Measurements from ENCODE around the gene TIGD4. TPM values are rescaled to one million over a fixed set of nuclear protein-coding genes. Genes with fewer than 3 reads are reported as not detected.
A peak's percentile ranks its signal among the peaks of the same experiment; 100 is the strongest.

The TIGD4 gene
- total and polyA plus RNA-seq, 7 donors: 0.25 to 0.83 (median 0.36) TPM; not detected in 2

DNA sequence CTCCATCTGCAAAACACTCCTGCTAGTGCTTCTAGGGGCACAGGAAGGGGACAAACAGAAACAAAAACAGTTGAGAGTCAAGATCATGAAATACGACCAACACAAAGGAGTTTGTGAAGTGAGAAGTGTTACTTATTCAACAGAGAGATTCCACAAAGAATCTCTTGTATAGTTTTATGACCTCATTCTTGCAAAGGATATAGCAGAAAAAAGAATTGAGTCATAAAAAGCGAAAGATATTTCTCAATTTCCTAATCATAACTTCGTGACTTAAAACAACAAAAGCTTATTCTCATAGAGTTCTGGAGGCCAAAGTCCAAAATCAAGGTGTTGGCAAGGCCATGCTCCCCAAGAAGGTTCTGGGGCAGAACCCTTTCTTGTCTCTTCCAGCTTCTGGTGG is 40.7 kb downstream of the TIGD4 start:
- TF ChIP-seq POLR2A (IDR thresholded peaks at IDR 0.05) (no peak), EP300 (IDR thresholded peaks at IDR 0.05) (no peak), POLR2AphosphoS5 (IDR thresholded peaks at IDR 0.05) (no peak)
- TF ChIP-seq, protein P1, sequence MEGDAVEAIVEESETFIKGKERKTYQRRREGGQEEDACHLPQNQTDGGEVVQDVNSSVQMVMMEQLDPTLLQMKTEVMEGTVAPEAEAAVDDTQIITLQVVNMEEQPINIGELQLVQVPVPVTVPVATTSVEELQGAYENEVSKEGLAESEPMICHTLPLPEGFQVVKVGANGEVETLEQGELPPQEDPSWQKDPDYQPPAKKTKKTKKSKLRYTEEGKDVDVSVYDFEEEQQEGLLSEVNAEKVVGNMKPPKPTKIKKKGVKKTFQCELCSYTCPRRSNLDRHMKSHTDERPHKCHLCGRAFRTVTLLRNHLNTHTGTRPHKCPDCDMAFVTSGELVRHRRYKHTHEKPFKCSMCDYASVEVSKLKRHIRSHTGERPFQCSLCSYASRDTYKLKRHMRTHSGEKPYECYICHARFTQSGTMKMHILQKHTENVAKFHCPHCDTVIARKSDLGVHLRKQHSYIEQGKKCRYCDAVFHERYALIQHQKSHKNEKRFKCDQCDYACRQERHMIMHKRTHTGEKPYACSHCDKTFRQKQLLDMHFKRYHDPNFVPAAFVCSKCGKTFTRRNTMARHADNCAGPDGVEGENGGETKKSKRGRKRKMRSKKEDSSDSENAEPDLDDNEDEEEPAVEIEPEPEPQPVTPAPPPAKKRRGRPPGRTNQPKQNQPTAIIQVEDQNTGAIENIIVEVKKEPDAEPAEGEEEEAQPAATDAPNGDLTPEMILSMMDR (IDR thresholded peaks at IDR 0.05): no peak
- DNase-seq: no peak
- intact Hi-C loops (cut with DNase I): no loop called here
- Histone ChIP-seq H3K27me3 (no peaks in the 10 kb centered on the region), H3K27ac (no peak overlapping the region), H3K36me3 (no peaks in the 10 kb centered on the region), H3K4me1 (no peaks in the 10 kb centered on the region), H3K9me3 (no peaks in the 10 kb centered on the region), H3K4me3 (no peak overlapping the region)
- 12 to 39% methylated on average over 3 of the region's 3 CpGs for WGBS, 2 donors

DNA sequence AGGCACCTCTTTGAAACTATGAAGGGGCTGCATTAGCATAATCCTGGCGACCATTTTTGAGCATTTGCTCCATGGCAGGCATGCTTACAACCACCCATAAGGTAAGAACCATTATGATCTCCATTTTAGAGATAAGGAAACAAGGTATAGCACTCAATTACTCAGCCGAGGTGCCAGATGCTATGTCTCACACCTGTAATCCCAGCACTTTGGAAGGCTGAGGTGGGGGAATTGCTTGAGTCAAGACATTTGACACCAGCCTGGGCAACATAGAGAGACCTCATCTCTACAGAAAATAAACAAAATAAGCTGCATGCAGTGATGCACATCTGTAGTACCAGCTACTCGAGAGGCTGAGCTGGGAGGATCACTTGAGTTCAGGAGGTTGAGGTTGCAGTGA is 43.6 kb downstream of the TIGD4 start:
- TF ChIP-seq, protein P1 (IDR thresholded peaks at IDR 0.05): no peak
- TF ChIP-seq EP300 (IDR thresholded peaks at IDR 0.05) (no peak), POLR2AphosphoS5 (IDR thresholded peaks at IDR 0.05) (no peak), POLR2A (IDR thresholded peaks at IDR 0.05) (no peak)
- no peak for DNase-seq
- no peaks in the 10 kb centered on the region for H3K27me3 ChIP-seq

DNA sequence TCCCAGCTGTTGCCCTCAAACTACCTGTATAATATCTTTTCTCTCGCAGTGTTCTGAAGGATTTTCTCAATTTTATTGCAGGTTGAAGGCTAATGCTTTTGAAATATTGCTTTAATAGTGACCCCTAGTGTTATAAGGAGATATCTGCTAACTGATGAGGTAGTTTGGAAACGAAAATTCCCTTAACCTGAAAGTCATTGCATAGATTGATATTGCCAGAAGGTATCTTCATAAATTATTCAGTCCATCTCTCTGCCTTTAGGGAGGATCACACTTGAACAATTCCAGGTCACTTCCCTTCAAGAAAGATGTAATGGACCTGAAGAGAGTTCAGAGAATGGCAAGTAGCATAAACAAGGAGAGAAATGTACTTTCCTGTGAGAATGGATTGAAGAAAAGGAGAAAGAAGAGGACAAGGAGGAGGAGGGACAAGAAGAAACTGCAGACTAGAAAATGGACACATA is 44.1 kb downstream of the TIGD4 start:
- no peaks in the 10 kb centered on the region for H3K9me3 ChIP-seq
- H3K27me3 ChIP-seq: no peaks in the 10 kb centered on the region
- TF ChIP-seq EP300 (IDR thresholded peaks at IDR 0.05) (no peak), POLR2A (IDR thresholded peaks at IDR 0.05) (no peak)
- TF ChIP-seq, protein P1 (IDR thresholded peaks at IDR 0.05): peak in 3 of 4 experiments; percentile 28 to 47 (median 44)
- H3K4me1 ChIP-seq: no peaks in the 10 kb centered on the region
- DNase-seq: no peak
- H3K4me3 ChIP-seq: no peak overlapping the region
- no peak overlapping the region for H3K27ac ChIP-seq
- H3K36me3 ChIP-seq: no peaks in the 10 kb centered on the region
- 3 to 12% methylated on average over 2 of the region's 2 CpGs for WGBS, 2 donors
- intact Hi-C loops (cut with DNase I): loop anchor here (2.0 kb wide), 1 partner anchor 237 kb away; no protein-coding TSS in a partner anchor

More for the DNA sequence above, 43.6 kb downstream of the TIGD4 start:
- no peaks in the 10 kb centered on the region for H3K9me3 ChIP-seq
- no peak overlapping the region for H3K4me3 ChIP-seq
- no peak overlapping the region for H3K27ac ChIP-seq
- 64 to 77% methylated on average over 3 of the region's 3 CpGs for WGBS, 2 donors
- intact Hi-C loops (cut with DNase I): loop anchor here (2.0 kb wide), 1 partner anchor 237 kb away; no protein-coding TSS in a partner anchor
- H3K4me1 ChIP-seq: no peaks in the 10 kb centered on the region
- no peaks in the 10 kb centered on the region for H3K36me3 ChIP-seq

DNA sequence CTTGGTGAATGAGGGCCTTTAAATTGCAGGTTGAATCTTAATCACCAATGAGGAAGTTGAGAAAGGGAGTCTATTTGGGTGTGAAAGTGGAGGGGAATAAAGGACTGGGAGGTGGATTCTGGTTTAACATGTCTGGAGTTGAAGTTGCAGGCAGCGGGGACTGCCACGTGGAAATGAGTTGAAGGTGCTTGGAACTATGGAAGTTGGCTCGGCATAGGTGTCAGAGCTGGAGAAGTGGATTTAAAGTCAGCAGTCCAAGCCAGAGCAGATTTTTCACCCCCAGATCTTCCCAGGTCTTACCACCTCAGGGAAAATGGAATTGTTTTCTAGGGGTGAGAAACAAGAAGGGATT is 44.9 kb downstream of the TIGD4 start:
- TF ChIP-seq EP300 (IDR thresholded peaks at IDR 0.05) (no peak), POLR2AphosphoS5 (IDR thresholded peaks at IDR 0.05) (no peak), POLR2A (IDR thresholded peaks at IDR 0.05) (no peak)
- TF ChIP-seq, protein P1 (IDR thresholded peaks at IDR 0.05): no peak
- DNase-seq: no peak
- Histone ChIP-seq H3K4me1 (no peaks in the 10 kb centered on the region), H3K27ac (no peak overlapping the region), H3K9me3 (no peaks in the 10 kb centered on the region), H3K4me3 (no peak overlapping the region), H3K27me3 (no peaks in the 10 kb centered on the region), H3K36me3 (no peaks in the 10 kb centered on the region)
- intact Hi-C loops (cut with DNase I): loop anchor here (2.0 kb wide), 1 partner anchor 236 kb away; no protein-coding TSS in a partner anchor
- 55 to 73% methylated on average over 3 of the region's 3 CpGs for WGBS, 2 donors
